DOHH2 (cell line): ENCODE results near the gene LAGE3.

Experiments used
- CTCF ChIP-seq: fragments of 200-600 bp; sonication (generic); IDR thresholded peaks from one replicate; pipeline ENCODE4 v1.5.1; 2014; ENCODE audit warnings: antibody characterized with exemption, mild to moderate bottlenecking, low read depth, low read length; ENCODE audit not compliant: poor library complexity, severe bottlenecking
- EZH2phosphoT487 ChIP-seq: fragments of 200-600 bp; sonication (generic); IDR thresholded peaks from 2 replicates; pipeline ENCODE4 v1.6.1; 2017; ENCODE audit warnings: borderline replicate concordance, mild to moderate bottlenecking, antibody characterized with exemption, low read length, moderate library complexity, mixed read lengths

GRCh38 chrX:154516656-154517100 lies 37.6 kb upstream of the LAGE3 start:
- TF ChIP-seq CTCF: no peak
- TF ChIP-seq EZH2phosphoT487: no peak
